ENCODE results near the gene CYRIA.

The CYRIA gene

DNA sequence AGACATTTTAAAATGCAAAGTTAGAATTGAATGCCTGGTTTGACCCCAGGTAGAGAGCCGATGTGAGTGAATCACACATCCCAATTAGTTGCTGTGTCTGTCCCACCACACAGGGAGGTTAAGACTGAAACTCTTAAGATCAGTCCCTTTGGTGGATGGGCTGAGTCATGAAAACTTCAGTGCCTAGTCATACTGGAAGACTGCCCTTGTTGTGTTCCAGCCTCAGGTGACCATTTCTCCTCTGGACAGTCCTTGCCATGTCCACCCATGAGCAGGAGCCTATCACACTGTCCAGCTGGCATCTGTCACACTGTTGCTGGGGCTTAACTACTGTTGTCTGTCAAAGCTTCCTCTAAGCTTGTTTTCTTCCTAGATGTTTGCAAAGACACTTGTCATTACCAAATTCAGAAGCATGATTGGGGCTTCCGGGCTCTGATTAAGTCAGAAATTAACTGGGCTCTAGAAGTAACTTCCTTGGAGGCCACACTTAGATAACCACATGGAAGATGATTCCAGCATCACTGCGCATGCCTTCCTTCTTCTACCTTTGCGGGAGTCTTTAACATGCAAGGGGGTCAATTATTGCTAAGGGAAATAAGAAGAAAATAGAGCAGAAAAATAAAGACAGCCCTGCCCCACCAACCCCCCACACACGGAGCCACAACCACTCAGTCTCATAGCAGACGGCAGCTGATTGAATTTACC lies 21.3 kb downstream of the CYRIA start:
- TF ChIP-seq POU2F2 (IDR thresholded peaks at IDR 0.05; ENCODE audit: low read depth, low read length) (no peak), TAF1 (IDR thresholded peaks at IDR 0.05; ENCODE audit: low read depth, low read length) (no peak), POLR2AphosphoS5 (IDR thresholded peaks at IDR 0.05; ENCODE audit: low read depth, low read length) (no peak), PAX5 (IDR thresholded peaks at IDR 0.05; ENCODE audit: insufficient read depth, low read length, severe bottlenecking) (no peak), SPI1 (IDR thresholded peaks at IDR 0.05; ENCODE audit: low read depth, low read length) (no peak), POLR2A (IDR thresholded peaks at IDR 0.05; ENCODE audit: low read depth, low read length) (no peak)
- DNase-seq (ENCODE audit: insufficient read length, low spot score) (no peak), FAIRE-seq (no peak)

DNA sequence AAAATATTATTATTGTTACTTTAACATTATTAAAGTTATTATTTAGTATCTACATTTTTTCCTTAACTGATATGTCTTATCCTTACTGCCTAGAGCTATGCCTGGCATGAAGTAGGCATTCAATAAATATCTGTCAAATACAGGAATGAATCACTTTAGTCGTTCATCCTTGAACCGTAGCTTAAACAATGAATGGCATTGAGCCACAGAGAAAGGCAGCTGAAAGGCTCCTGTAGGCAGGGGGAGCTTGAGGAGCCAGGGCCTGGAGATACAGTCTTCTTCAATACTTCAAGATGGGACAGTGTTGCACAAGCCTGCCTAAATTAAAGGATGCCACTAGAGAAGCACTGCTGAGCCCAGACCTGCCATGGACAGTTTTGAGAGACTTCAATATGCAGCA lies 22.5 kb downstream of the CYRIA start:
- no peak for TF ChIP-seq POLR2AphosphoS5 (IDR thresholded peaks at IDR 0.05; ENCODE audit: low read depth, low read length)
- TF ChIP-seq POLR2A (IDR thresholded peaks at IDR 0.05; ENCODE audit: low read depth, low read length), result no peak
- TF ChIP-seq TAF1 (IDR thresholded peaks at IDR 0.05; ENCODE audit: low read depth, low read length), result no peak
- DNase-seq (ENCODE audit: insufficient read length, low spot score) (no peak), FAIRE-seq (no peak)

DNA sequence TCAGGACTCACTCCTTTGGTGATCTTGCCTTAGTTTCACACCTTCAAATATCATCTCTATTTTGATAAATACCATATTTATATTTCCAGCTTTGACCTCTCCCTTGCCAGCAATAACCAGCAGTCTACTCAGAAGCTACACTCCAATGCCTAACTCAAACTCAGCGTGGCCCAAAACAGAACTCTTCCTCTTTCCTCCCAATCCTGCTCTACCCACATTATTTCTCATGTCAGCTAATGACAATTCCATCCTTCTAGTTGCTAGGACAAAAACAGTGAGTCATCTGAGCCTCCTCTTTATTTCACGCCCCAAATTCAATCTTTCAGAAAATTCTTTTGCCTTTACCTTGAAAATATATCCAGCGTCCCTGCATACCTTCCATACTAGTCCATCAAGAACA lies 23.5 kb downstream of the CYRIA start:
- TF ChIP-seq TAF1 (IDR thresholded peaks at IDR 0.05; ENCODE audit: low read depth, low read length), result no peak
- no peak for TF ChIP-seq POLR2AphosphoS5 (IDR thresholded peaks at IDR 0.05; ENCODE audit: low read depth, low read length)
- no peak for TF ChIP-seq PAX5 (IDR thresholded peaks at IDR 0.05; ENCODE audit: insufficient read depth, low read length, severe bottlenecking)
- TF ChIP-seq POLR2A (IDR thresholded peaks at IDR 0.05; ENCODE audit: low read depth, low read length), result no peak
- TF ChIP-seq SPI1 (IDR thresholded peaks at IDR 0.05; ENCODE audit: low read depth, low read length), result no peak
- no peak for TF ChIP-seq POU2F2 (IDR thresholded peaks at IDR 0.05; ENCODE audit: low read depth, low read length)
- DNase-seq (ENCODE audit: insufficient read length, low spot score) (no peak), FAIRE-seq (no peak)

DNA sequence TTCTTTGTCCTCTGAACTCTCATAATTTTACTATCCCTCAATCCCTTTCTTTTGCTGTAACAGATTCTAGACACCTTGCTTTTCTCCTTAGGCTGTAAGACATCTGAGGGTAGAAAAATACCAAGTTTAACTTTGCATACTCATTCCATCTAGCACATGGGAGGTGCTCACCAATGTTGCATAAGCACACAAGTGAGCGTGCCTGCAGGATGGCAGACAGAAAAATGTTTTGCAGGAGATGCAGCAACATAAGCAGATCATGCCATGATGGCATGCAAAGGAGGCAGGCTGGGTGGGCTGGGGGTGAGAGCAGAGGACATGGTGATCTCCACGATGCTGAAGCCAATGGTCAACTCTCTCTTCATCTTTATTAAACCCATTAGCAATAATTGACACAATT lies 24.1 kb downstream of the CYRIA start:
- TF ChIP-seq POU2F2 (IDR thresholded peaks at IDR 0.05; ENCODE audit: low read depth, low read length) (no peak), POLR2A (IDR thresholded peaks at IDR 0.05; ENCODE audit: low read depth, low read length) (no peak), TAF1 (IDR thresholded peaks at IDR 0.05; ENCODE audit: low read depth, low read length) (no peak), SPI1 (IDR thresholded peaks at IDR 0.05; ENCODE audit: low read depth, low read length) (no peak), PAX5 (IDR thresholded peaks at IDR 0.05; ENCODE audit: insufficient read depth, low read length, severe bottlenecking) (no peak), POLR2AphosphoS5 (IDR thresholded peaks at IDR 0.05; ENCODE audit: low read depth, low read length) (no peak)
- no peak for FAIRE-seq
- no peak for DNase-seq (ENCODE audit: insufficient read length, low spot score)

DNA sequence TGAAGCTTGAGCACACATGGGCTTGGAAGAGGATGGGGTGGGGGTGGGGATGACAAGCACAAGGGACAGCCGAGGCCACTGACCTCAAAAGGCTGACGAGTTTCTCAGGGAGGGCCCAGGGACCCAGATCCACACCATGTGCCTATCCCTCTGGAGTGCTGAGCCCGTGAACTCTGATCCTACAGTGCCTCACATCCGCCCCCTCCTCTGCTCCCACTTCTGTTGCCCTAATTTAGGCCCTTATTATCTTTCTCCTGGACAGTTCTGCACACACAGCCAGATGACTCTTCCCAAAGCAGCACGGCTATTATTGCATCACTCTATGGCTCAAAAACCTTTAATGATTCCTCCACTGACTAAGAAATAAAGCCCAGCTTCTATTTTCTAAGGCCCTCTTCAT lies 24.8 kb downstream of the CYRIA start:
- FAIRE-seq (no peak), DNase-seq (ENCODE audit: insufficient read length, low spot score) (no peak)
- TF ChIP-seq POLR2A (IDR thresholded peaks at IDR 0.05; ENCODE audit: low read depth, low read length) (no peak), TAF1 (IDR thresholded peaks at IDR 0.05; ENCODE audit: low read depth, low read length) (no peak), SPI1 (IDR thresholded peaks at IDR 0.05; ENCODE audit: low read depth, low read length) (no peak), POU2F2 (IDR thresholded peaks at IDR 0.05; ENCODE audit: low read depth, low read length) (no peak), PAX5 (IDR thresholded peaks at IDR 0.05; ENCODE audit: insufficient read depth, low read length, severe bottlenecking) (no peak), POLR2AphosphoS5 (IDR thresholded peaks at IDR 0.05; ENCODE audit: low read depth, low read length) (no peak)

DNA sequence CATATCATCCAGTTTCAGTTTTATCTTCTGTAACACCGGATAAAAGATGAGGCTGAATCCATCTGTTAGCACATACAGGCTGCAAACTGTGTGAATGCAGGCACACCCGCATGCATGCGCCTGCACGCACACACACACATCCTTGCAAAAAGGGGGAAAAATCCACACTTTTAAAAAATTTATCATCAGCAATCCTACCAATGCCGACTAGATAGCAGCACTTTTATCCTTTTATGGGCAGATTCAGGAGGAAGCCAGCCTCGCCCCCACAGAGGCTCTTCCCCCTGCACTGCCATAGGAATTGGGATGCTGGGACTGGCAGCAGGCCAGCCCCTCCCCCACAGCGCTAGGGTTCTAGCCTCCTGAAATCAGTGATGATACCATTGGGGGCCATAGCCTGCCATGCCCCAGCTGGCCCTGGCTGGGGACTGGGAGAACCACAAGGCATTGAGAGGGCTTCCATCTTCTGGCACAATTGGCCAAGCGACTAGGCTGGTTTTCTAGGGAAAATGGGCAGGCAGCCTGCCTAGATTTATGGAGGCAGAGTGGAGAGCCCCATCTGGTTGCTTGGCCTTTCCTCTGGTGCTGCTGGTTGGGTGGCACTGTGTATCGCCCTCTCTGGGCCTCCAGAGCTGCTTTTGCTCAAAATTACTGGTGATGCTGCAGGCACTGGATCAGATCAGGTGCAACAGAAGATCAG lies 25.5 kb downstream of the CYRIA start:
- FAIRE-seq (no peak), DNase-seq (ENCODE audit: insufficient read length, low spot score) (no peak)
- no peak for TF ChIP-seq SPI1 (IDR thresholded peaks at IDR 0.05; ENCODE audit: low read depth, low read length)
- no peak for TF ChIP-seq TAF1 (IDR thresholded peaks at IDR 0.05; ENCODE audit: low read depth, low read length)
- no peak for TF ChIP-seq POU2F2 (IDR thresholded peaks at IDR 0.05; ENCODE audit: low read depth, low read length)
- no peak for TF ChIP-seq POLR2A (IDR thresholded peaks at IDR 0.05; ENCODE audit: low read depth, low read length)
- TF ChIP-seq PAX5 (IDR thresholded peaks at IDR 0.05; ENCODE audit: insufficient read depth, low read length, severe bottlenecking), result no peak
- no peak for TF ChIP-seq POLR2AphosphoS5 (IDR thresholded peaks at IDR 0.05; ENCODE audit: low read depth, low read length)

DNA sequence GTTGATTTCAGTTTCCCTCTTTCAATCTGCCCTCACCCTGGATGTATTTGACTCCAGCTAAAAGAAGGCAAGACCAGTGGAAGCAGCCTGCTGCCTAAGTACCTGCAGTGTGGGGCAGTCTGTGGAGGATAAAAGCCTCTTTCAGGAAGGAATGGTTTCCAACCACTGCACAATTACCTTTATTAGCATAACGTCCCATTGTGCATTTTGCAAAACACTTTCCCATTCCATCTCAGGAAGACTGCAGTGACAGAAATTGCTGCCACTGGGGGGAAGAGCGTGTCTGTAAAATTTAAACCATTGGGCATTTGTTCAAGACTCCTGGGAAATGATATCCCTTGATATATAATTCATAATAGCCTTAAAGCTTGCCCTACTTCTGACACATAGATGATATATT lies 26.2 kb downstream of the CYRIA start:
- no peak for DNase-seq (ENCODE audit: insufficient read length, low spot score)
- no peak for TF ChIP-seq POLR2A (IDR thresholded peaks at IDR 0.05; ENCODE audit: low read depth, low read length)
- TF ChIP-seq POLR2AphosphoS5 (IDR thresholded peaks at IDR 0.05; ENCODE audit: low read depth, low read length), result no peak
- no peak for TF ChIP-seq POU2F2 (IDR thresholded peaks at IDR 0.05; ENCODE audit: low read depth, low read length)
- TF ChIP-seq PAX5 (IDR thresholded peaks at IDR 0.05; ENCODE audit: insufficient read depth, low read length, severe bottlenecking), result no peak
- FAIRE-seq, result no peak

DNA sequence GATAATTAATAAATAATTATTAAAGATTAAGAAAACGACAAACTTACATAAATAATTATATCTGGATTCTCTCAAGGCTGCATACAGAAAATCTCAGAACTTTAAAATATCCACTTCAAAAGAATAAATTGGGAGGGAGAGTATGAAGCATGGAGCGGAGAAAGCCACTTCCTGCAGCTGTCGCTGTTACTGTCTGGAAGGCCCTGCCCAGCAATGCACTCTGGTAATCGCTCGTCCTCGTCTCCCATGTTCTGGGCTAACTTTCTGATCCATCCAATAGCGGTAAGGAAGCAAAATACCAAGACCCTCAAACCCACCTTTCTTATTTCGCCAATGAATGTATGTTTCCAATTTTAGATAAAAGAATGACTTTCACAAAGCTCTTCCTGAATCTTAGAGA lies 26.7 kb downstream of the CYRIA start:
- no peak for DNase-seq (ENCODE audit: insufficient read length, low spot score)
- no peak for FAIRE-seq
- no peak for TF ChIP-seq POLR2A (IDR thresholded peaks at IDR 0.05; ENCODE audit: low read depth, low read length)
- TF ChIP-seq TAF1 (IDR thresholded peaks at IDR 0.05; ENCODE audit: low read depth, low read length), result no peak
- no peak for TF ChIP-seq POU2F2 (IDR thresholded peaks at IDR 0.05; ENCODE audit: low read depth, low read length)
- TF ChIP-seq PAX5 (IDR thresholded peaks at IDR 0.05; ENCODE audit: insufficient read depth, low read length, severe bottlenecking), result no peak
- TF ChIP-seq POLR2AphosphoS5 (IDR thresholded peaks at IDR 0.05; ENCODE audit: low read depth, low read length), result no peak
- no peak for TF ChIP-seq SPI1 (IDR thresholded peaks at IDR 0.05; ENCODE audit: low read depth, low read length)

DNA sequence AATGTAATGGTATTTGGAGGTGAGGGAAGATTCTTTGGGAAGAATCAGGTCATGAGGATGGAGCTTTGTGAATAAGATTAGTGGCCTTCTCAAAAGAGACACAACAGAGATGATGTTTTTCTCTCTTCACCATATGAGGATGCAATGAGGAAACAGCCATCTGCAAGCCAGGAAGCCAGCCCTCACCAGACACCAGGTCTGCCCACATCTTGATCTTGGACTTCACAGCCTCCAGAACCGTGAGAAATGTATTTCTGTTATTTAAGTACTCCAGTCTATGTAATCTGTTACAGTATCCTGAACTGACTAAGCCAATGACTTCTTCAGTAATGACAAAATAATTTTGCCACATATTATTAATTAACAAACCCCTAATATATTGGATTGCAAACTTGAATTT lies 28.3 kb downstream of the CYRIA start:
- FAIRE-seq, result no peak
- TF ChIP-seq POU2F2 (IDR thresholded peaks at IDR 0.05; ENCODE audit: low read depth, low read length), result no peak
- no peak for TF ChIP-seq TAF1 (IDR thresholded peaks at IDR 0.05; ENCODE audit: low read depth, low read length)
- no peak for TF ChIP-seq POLR2AphosphoS5 (IDR thresholded peaks at IDR 0.05; ENCODE audit: low read depth, low read length)
- no peak for TF ChIP-seq POLR2A (IDR thresholded peaks at IDR 0.05; ENCODE audit: low read depth, low read length)
- TF ChIP-seq PAX5 (IDR thresholded peaks at IDR 0.05; ENCODE audit: insufficient read depth, low read length, severe bottlenecking), result no peak
- TF ChIP-seq SPI1 (IDR thresholded peaks at IDR 0.05; ENCODE audit: low read depth, low read length), result no peak

More for the DNA sequence above, 28.3 kb downstream of the CYRIA start:
- no peak for DNase-seq (ENCODE audit: insufficient read length, low spot score)

Data from GM12891 (cell line).